ENCODE measurements around the gene P3H3.

DNA sequence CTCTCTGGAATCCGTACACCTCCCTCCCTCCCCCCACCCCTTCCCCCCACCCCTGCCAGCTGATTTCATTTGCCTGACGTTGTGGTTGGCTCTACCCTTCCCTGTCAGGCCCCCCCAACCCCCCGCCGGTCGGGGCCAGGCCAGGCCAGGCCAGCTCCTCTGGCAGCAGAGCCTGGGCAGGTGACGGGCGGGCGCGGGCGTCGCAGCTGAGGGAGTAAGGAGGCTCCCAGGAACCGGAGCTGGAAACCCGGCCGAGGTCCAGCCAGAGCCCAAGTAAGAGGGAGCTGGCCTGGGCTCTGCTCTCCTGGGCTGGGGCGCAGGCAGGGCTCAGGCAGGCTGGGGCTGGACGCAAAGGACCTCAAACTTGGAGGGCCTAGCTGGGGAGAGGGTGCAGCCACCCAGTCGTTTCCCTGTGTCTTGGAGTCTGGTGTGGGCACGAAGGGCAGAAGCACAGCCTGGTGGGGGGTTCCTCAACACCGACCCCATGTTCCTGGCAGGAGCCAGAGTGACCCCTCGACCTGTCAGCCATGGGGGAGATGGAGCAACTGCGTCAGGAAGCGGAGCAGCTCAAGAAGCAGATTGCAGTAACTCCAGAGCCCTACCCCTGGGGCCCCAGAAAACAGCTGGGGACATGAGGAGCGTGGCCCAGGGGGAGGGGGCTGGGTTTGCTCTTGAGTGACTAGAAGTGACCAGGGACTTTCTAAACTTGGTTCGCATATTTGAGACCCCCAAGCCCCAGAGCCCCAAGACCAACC is 12.7 kb downstream of the P3H3 start, which contains the start of gene GNB3:
- TF ChIP-seq, protein P1, sequence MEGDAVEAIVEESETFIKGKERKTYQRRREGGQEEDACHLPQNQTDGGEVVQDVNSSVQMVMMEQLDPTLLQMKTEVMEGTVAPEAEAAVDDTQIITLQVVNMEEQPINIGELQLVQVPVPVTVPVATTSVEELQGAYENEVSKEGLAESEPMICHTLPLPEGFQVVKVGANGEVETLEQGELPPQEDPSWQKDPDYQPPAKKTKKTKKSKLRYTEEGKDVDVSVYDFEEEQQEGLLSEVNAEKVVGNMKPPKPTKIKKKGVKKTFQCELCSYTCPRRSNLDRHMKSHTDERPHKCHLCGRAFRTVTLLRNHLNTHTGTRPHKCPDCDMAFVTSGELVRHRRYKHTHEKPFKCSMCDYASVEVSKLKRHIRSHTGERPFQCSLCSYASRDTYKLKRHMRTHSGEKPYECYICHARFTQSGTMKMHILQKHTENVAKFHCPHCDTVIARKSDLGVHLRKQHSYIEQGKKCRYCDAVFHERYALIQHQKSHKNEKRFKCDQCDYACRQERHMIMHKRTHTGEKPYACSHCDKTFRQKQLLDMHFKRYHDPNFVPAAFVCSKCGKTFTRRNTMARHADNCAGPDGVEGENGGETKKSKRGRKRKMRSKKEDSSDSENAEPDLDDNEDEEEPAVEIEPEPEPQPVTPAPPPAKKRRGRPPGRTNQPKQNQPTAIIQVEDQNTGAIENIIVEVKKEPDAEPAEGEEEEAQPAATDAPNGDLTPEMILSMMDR (IDR thresholded peaks at IDR 0.05 in 4 of 5, conservative IDR thresholded peaks at IDR 0.05 in 1 of 5), result no peak
- TF ChIP-seq POLR2A (IDR thresholded peaks at IDR 0.05), result no peak
